HG03565 (cell line): ENCODE measurements around the gene LMOD2.

Experiments used
- ATAC-seq: cut with Tn5 transposase; IDR thresholded peaks from one replicate; pipeline ENCODE4 v1.9.1; 2021; ENCODE audit warnings: mild to moderate bottlenecking, moderate library complexity; ENCODE audit not compliant: unreplicated experiment

LMOD2 gene

DNA sequence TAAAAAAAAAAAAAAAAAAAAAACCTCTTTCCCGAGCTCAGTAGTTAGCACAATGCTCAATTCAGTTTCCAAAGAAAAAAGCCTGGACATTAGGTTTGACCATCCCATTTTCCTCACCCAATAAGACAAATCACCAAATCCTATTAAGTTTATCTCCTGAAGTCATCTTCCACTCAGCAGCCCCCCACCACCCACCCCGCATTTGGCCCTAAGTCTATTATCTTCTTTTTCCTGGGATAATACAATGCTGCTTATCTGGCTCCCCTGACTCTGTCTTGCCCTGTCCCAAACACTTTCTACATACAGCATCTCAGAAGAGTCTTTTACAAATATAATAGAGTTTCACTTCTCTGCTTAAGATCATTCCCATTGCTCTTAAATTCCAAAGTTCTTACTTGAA is 17.8 kb upstream of the LMOD2 start:
- no peak for ATAC-seq

DNA sequence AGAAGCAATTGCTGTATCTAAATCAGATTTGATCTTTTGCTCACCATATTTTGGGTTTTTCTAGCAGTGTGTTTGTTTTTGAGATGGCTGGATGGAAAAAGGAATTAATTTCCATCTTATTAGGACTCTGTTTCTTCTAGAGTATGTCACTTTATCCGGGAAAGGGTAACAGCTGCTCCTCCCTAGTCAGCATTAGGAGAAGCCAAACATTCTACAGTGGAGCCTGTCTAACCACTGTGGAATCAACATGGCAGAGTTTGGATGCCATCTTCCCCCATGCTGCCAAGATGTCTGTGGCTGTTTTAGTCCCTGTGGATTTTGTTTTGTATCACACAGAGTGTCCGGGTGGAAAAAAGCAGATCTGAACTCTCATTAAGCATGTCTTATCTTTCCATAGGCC is 16.0 kb upstream of the LMOD2 start:
- ATAC-seq, result no peak

DNA sequence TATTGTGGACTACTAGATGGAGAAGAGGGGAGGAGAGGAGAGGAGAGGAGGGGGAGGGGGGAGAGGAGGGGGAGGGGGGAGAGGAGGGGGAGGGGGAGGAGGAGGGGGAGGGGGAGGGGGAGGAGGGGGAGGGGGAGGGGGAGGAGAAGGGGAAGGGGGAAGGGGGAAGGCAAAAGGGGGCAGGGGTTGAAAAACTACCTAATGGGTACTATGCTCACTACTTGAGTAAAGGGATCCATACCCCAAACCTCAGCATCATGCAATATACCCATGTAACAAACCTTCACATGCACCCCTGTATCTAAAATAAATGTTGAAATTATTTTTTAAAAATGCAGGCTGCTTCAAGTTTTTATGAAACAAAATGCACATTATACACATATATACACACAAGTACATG is 15.1 kb upstream of the LMOD2 start:
- no peak for ATAC-seq

DNA sequence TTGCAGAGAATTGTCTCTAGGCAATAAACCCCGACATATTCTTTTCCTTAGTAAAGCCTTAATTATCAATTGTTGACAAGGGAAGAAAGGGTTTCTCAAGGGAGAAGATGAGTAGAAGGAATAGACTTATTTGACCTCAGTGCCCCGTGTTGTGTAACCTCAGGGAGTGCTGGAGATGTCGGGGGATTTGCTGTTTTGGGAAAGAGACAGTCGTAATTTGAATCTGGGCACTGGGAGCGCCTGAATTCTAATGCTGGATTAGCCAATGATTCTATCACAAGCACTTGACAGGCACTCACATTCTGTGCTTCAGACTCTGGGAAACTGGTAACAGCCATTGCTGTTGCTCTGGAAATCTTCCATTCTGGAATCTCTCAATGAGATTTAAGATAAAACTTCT is 13.8 kb upstream of the LMOD2 start:
- no peak for ATAC-seq

DNA sequence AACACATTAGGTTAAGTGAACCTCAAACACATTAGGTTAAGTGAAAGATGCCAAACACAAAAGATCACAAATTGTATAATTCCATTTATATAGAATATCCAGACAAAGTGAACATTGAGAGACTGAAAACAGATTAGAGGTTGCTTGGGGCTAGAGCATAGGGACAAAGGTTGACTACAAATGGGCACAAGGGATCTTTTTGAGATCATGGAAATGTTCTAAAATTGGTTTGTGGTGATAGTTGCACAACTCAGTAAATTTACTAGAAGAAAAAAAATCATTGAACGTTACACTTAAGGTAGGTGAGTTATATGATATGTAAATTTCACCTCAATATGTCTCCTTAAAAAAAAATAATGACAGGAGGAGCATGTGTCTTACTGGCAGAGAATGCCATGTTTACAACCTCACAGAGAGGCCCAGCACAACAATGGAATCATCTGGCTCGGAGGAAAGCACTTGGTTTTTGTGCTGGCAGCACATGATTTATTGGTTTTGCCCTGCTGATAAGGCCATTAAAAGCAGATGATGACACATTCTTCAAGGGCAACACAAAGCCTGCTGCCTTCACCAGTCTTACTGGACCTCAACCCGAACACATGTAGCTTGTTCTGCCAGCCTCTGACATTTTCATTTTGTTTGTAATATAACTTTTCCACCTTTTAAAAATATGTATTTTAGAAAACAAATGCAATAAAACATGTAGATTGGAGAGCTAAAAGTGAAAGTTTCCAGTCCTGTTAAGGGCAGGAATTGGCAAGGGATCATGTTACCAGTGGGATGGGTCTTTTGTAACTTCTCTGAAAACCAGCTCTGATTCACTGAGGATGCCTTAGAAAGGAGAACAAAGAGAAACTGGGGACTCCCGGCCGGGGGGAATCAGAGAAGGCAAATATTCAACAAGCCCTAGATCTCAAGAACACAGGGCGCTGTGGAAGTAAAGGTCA is 11.9 kb upstream of the LMOD2 start:
- ATAC-seq, result no peak

DNA sequence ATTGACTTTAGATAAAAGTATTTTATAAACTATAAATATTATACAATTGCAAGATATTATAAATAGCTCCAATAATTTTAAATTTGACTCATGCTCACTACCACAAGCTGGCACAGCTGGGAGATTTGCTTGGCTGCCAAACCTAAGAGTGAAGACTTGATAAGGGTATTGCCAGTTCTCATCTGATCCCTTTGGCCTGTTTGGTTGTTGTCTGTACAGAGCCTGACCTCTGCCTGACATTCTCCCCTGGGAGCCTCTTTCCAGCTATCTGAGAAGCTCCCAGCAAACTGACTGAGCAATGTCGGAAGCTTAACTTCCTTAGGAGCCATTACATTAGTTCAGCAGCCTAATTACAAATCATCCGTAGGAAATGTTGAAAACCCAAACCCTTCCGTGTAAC is 10.2 kb upstream of the LMOD2 start:
- ATAC-seq, result no peak

DNA sequence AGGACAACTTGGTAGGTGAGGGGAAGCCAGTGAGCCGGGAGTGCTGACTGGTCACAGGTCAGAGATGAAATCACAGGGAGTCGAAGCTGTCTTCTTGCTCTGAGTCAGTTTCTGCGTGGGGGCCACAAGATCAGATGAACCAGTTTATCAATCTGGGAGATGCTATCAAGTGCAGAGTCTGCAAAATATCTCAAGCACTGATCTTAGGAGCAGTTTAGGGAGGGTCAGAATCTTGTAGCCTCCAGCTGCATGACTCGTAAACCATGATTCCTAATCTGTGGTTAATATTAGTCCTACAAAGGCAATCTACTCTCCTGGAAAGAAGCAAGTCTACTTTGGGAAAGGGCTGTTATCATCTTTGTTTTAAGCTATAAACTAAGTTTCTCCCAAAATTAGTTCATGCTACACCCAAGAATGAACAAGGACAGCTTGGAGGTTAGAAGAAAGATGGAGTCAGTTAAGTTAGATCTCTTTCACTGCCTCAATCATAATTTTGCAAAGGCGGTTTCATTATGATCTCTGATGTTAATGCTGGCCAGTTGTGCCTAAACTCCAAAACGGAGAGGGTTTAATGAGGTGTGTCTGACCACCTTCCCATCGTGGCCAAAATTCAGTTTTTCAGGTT is 8.4 kb upstream of the LMOD2 start:
- ATAC-seq, result no peak

DNA sequence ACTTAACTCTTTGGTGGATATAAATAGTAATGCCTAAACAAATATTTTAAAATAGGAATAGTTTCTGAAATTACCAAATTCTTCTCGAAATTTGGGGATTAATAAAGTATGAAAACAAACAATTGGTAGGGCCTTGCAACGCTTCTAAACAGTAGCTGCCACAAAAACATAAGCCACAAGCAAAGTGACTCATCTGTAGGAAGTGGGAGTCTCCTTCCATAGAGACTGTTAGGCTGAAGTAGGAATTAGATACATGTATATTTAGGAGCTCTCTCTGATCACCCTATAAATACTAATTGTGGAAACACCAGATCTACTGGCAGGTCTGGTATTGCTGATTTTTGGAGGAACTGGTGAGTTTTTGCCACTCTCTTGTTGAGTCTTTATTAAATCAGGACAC is 5.7 kb upstream of the LMOD2 start:
- no peak for ATAC-seq

DNA sequence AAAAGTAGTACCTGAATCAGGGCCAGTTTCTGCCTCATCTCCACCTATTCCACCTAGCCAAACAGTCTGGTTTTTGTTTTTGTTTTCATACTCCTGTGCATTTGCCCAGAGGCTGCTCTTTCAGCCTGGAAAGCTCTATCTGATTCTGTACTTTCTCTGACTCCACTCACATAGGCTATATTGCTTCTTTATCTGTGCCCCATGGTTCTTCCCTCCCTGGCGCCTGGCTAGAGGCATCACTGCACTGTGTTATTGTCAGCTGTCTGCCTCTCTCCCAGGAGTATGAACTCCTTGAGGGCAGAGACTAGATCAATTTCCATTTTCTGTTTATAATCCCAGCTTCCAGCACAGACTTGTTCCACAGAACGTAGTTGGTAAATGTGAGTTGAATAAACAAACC is 5.1 kb upstream of the LMOD2 start:
- ATAC-seq, result no peak

DNA sequence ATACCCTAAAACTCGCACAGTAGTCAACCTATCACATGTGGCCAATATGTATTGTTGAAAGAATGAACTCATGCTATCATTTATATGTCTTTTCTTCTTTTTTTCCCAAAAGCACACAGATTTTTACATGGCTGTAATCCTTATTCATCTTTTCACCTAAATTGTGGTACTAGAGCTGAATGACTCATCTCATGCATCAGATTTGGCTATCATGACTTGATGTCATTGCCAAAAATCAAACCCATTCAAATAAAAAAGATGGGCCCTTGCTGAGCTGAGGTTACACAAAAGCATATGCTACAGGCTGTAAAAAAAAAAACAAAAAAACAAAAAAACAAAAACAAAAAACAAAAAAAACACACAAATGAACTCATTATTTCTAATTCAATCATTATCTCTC is 3.3 kb upstream of the LMOD2 start:
- no peak for ATAC-seq

DNA sequence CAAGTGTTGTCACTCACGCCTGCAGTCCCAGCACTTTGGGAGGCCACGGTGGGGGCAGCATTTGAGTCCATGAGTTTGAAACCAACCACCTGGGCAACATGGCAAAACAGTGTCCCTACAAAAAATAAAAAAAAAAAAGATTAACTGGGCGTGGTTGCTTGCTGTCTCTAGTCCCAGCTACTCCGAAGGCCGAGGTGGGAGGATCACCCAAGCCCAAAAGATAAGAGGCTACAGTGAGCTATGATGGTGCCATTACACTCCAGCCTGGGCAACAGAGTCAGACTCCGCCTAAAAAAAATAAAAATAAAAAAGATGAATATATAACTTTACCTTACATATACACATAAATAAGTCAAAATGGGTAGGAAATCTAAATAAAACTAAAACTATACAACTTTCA is 2.5 kb upstream of the LMOD2 start:
- ATAC-seq, result no peak

DNA sequence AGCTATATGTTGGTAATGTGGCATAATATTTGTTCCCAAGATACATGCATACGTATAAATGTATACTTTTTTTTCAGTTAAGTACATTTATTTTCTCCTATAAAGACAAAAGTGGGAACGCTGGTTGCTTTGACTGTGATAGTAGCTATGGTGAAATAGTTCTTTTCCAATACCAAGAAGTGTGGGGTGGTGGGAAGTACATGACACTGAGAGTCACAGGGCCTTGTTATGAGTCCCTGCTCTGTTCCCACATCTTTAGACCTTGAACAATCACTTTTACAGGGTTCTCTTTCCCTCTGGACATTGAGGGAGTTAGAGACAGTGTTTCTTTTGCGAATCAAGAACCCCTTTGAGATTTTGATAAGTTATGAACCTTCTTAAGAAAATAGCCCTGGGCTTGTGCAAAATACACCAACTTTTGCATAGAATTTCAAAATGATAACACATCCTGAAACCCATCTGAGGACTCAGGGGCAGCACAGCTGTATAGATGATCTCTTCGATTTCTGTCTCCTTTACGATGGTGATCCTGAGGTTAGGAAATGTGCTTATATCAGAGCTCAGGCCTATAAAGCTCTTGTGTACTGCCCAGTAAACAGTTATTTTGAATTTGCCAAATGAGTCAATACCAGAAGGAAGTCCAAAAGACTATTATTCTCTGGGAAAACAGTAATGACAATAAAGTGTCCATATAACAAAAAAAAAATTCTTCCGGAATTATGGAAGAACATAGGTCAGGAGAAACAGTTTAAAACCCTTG is 1.1 kb downstream of the LMOD2 start:
- no peak for ATAC-seq

DNA sequence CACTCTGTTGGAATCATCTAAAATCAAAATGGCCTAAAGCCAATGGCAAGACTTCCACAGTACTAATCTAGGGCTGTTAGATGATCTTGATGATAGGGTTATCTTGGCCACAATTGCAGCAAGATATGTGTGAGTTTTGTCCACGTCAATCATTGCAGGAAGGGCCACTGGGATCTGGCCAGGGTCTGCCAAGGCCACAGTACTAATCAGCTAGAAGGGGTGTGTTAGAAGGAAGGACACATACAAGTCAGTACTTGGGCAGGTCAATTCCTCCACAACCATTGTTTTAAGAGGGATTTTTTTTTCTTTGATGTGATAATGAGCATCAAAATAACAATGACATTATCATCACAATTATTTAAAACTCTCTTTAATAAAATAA is 1.6 kb downstream of the LMOD2 start:
- ATAC-seq, result no peak

DNA sequence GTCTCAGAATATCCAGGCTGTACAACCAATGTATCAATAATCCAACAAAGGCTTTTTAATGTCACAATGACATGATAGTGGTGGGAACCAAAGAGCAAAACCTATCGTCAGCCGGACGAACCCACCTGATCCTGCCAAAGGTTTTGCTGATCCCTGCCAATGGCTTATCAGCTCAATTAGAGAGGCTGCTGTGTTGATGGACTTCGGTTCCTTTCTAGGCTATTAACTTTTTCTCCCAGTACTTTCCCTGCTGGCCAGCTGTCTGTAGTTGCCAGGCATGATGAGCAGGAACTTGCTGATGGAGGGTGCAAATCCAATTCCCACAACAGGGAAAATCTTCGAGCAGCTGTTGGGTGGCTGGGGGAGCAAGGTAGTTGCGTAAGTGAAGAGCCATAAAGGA is 2.4 kb downstream of the LMOD2 start:
- no peak for ATAC-seq

DNA sequence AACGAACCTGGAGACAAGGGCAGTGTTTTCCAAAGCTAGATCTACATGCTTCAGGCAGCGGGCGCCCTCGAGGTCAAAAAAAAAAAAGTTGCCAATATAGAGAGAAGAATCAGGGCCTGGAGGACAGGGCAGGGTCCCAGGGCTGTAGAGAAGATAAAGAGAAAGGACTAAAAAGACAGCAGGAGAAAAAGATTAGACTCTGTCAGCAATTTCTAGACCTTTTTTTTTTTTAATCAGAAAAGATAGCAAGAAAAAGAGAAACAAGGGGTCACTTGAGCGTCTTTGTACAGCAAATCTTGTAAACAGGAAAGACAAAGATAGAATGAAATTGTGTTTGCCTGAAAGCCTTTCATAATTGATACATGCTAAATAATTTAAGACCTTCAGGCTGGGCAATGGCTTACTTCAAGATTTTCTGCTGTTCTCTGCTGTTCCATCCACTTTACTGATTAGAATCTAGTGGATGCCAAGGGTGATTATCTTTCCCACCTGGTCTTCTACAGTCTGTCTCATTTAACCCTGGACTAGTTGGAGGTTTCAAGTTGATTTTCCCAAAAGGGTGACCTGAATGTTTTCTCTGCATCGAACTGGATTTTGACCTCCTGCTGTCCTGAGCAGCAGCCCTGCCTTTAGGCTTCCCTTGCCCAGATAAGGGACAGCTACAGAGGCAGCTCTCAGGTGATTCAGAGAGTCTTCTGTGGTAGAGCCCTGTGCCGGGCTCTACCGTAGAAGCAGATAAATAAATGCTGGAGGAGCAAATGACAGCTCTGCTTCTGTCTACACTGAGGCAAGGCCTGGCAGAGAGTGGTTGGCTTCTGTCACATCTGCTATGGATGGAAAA is 5.1 kb downstream of the LMOD2 start:
- ATAC-seq, result no peak

DNA sequence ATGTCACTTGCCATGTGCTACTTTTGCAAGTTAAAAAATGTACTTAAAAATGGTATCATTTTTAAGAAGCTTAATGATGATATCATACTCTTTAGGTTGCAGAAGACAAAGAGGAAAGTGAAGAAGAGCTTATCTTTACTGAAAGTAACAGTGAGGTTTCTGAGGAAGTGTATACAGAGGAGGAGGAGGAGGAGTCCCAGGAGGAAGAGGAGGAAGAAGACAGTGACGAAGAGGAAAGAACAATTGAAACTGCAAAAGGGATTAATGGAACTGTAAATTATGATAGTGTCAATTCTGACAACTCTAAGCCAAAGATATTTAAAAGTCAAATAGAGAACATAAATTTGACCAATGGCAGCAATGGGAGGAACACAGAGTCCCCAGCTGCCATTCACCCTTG is 6.1 kb downstream of the LMOD2 start:
- ATAC-seq, result no peak

DNA sequence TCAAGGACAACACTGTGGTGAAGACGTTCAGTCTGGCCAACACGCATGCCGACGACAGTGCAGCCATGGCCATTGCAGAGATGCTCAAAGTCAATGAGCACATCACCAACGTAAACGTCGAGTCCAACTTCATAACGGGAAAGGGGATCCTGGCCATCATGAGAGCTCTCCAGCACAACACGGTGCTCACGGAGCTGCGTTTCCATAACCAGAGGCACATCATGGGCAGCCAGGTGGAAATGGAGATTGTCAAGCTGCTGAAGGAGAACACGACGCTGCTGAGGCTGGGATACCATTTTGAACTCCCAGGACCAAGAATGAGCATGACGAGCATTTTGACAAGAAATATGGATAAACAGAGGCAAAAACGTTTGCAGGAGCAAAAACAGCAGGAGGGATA is 6.6 kb downstream of the LMOD2 start:
- no peak for ATAC-seq

DNA sequence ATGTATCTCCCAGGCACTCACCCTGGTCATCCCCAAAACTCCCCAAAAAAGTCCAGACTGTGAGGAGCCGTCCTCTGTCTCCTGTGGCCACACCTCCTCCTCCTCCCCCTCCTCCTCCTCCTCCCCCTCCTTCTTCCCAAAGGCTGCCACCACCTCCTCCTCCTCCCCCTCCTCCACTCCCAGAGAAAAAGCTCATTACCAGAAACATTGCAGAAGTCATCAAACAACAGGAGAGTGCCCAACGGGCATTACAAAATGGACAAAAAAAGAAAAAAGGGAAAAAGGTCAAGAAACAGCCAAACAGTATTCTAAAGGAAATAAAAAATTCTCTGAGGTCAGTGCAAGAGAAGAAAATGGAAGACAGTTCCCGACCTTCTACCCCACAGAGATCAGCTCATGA is 7.1 kb downstream of the LMOD2 start:
- ATAC-seq, result no peak

DNA sequence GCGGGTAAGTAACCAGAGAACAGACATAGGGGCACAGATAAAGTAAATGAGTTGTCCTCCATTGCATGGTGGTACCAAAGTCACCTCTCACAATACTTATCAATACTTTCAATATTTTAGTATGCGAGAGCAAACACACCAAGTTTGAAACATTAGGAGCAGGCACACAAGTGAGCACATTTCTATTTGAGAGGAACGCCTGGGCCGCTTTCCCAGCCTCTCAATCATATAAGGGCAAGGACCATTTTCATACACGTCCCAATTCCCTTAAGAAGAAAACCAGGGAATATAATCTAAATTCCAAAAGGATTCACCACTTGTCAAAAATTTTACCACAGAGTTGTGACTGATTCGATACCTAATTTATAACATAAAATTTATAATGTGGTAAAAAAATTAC is 7.5 kb downstream of the LMOD2 start:
- no peak for ATAC-seq

DNA sequence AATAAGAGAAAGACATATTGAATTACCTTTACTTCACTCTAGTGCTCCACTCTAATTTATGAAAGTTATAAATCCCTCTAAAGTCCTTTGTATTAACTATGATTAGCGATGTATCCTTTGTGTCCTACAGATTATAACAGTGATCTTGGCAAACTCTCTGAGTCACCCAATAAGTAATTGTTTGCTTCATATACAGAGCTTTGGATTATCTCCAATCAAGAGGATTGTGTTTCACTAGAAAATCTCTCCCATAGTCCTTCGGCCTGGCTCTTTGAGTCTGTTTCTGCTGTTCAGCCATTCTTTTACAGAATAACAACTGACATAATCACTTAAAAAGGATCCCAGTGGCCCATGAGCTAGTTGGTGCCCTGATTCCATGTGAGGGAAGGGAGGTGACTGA is 9.5 kb downstream of the LMOD2 start:
- no peak for ATAC-seq

DNA sequence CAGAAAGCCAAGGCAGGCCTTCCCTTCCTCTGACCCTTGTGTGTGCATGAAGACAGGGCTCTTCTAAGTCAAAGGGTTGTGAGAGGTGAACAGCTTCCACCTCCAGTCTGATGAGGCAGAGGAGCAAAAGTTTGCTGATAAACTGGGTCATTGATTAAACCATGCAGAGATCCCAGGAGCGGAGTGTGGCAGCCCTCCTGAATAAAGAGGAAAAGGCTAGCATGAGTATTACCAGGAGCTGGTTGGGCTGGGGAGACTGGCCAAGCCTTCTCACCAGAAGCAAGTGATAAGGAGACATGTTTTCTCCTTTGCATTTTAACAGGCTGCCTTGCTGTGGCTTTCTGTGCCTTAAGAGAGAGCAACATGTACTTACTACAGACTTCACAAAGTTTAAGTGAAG is 10.2 kb downstream of the LMOD2 start:
- no peak for ATAC-seq
